ENCODE results near the gene IL6ST.

DNA sequence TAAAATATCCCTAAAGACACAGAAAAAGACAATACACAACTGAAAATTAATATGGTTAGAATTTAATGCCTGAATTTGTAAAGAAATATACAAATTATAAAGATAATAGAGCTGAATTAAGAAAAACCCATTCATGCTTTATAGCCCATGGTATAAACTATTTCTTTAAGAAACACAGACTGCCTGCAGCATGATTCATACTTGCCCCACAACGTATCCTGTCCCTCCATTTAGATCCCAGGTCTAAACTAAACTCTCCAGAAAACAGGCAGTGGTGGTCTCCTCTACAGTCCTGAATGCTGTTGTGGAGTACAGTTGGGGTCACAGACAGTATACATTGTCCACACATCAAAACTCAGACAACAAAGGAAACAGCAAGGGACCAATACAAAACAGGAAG lies 24.8 kb downstream of the IL6ST start:
- no peak for TF ChIP-seq RAD51 (IDR thresholded peaks at IDR 0.05)
- TF ChIP-seq, protein P1, sequence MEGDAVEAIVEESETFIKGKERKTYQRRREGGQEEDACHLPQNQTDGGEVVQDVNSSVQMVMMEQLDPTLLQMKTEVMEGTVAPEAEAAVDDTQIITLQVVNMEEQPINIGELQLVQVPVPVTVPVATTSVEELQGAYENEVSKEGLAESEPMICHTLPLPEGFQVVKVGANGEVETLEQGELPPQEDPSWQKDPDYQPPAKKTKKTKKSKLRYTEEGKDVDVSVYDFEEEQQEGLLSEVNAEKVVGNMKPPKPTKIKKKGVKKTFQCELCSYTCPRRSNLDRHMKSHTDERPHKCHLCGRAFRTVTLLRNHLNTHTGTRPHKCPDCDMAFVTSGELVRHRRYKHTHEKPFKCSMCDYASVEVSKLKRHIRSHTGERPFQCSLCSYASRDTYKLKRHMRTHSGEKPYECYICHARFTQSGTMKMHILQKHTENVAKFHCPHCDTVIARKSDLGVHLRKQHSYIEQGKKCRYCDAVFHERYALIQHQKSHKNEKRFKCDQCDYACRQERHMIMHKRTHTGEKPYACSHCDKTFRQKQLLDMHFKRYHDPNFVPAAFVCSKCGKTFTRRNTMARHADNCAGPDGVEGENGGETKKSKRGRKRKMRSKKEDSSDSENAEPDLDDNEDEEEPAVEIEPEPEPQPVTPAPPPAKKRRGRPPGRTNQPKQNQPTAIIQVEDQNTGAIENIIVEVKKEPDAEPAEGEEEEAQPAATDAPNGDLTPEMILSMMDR (IDR thresholded peaks at IDR 0.05 in 2 of 3, conservative IDR thresholded peaks at IDR 0.05 in 1 of 3; ENCODE audit: control insufficient read depth in 2 of 3, extremely low read depth in 1 of 3, insufficient read depth in 1 of 3, low read depth in 3 of 3, low read length in 3 of 3) = no peak
- no peak for TF ChIP-seq POLR2A (IDR thresholded peaks at IDR 0.05; ENCODE audit: low read depth, low read length)
- TF ChIP-seq, protein P2, sequence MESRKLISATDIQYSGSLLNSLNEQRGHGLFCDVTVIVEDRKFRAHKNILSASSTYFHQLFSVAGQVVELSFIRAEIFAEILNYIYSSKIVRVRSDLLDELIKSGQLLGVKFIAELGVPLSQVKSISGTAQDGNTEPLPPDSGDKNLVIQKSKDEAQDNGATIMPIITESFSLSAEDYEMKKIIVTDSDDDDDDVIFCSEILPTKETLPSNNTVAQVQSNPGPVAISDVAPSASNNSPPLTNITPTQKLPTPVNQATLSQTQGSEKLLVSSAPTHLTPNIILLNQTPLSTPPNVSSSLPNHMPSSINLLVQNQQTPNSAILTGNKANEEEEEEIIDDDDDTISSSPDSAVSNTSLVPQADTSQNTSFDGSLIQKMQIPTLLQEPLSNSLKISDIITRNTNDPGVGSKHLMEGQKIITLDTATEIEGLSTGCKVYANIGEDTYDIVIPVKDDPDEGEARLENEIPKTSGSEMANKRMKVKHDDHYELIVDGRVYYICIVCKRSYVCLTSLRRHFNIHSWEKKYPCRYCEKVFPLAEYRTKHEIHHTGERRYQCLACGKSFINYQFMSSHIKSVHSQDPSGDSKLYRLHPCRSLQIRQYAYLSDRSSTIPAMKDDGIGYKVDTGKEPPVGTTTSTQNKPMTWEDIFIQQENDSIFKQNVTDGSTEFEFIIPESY (IDR thresholded peaks at IDR 0.05) = no peak
- no peak for TF ChIP-seq JUND (IDR thresholded peaks at IDR 0.05; ENCODE audit: low read depth, low read length)
- TF ChIP-seq PAX5 (IDR thresholded peaks at IDR 0.05; ENCODE audit: borderline replicate concordance, low read depth, low read length) = no peak
- TF ChIP-seq EZH2 (IDR thresholded peaks at IDR 0.05; ENCODE audit: borderline replicate concordance, control insufficient read depth, low read depth, low read length) = no peak
